ENCODE measurements around the gene EPB41. TPM values are rescaled to one million over a fixed set of nuclear protein-coding genes. Genes with fewer than 3 reads are reported as not detected.

The EPB41 gene
- total and polyA plus RNA-seq, 9 of the 15 experiments (the other 6 are each of a cell fraction or from before 2014, with no cell fraction given), result 3.7 to 213 (median 141) TPM

DNA sequence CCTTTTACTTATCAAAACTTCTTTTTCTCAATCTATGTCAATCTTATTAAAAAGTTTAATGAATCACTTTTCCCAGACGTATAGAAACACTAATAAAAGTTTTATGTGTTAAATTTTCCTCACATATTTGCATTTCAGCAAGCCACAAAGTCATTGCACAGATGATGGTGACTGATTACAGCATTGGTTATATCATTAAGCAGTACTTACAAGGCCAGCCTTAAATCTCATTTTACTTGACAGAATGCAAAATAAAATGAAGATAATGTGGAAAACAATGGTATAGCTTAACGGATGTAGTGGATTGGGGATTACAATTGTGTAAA lies 169.8 kb downstream of the EPB41 start:
- Histone ChIP-seq H3K9me3 (replicated peaks; ENCODE audit: control insufficient read depth, insufficient read depth, low read depth, low read length) (no peaks in the 10 kb centered on the region), H3K4me3 (no peak overlapping the region), H3K27me3 (ENCODE audit: control insufficient read depth in 2 of 2, insufficient read depth in 2 of 2, low read length in 2 of 2) (no peaks in the 10 kb centered on the region), H3K9ac (ENCODE audit: insufficient read depth in 1 of 2, low read depth in 2 of 2, low read length in 2 of 2) (no peak overlapping the region), H3K27ac (ENCODE audit: extremely low read depth, low read depth, low read length) (no peak overlapping the region), H2AFZ (ENCODE audit: low read depth, low read length) (no peak overlapping the region), H3K79me2 (ENCODE audit: control insufficient read depth, insufficient read depth, low read length) (no peaks in the 10 kb centered on the region), H4K20me1 (replicated peaks; ENCODE audit: control insufficient read depth, insufficient read depth, low read length) (no peaks in the 10 kb centered on the region), H3K36me3 (ENCODE audit: control insufficient read depth, insufficient read depth, low read length) (peaks cover 50% of the 10 kb centered on the region; the same call in 2 of the 3 replicates), H3K4me2 (ENCODE audit: insufficient read depth, low read length) (no peak overlapping the region), H3K4me1 (replicated peaks in 1 of 2; ENCODE audit: control insufficient read depth in 2 of 2, insufficient read depth in 2 of 2, low read length in 2 of 2) (peaks cover 0 to 14% of the 10 kb centered on the region in 2 experiments; a peak in 2 of 5 replicates), H3K9me1 (ENCODE audit: control insufficient read depth, insufficient read depth, low read length) (no peaks in the 10 kb centered on the region)
- DNase-seq (ENCODE audit: extremely low read depth in 1 of 4, low spot score in 3 of 4) (no peak), FAIRE-seq (peak; percentile 61), ATAC-seq (no peak; the same call in 2 of the 3 replicates)
- ChIA-PET CTCF (ENCODE audit: low intra/inter-chr PET ratio) (no interaction called here), POLR2A (interaction anchor here (0.6 to 1.2 kb wide), 4 partner anchors 83 to 558 kb away, joined by 3 read pairs; partner anchors contain the start of gene SRSF4)
- intact Hi-C loops (cut with micrococcal nuclease), result no loop called here
- in situ Hi-C loops (cut with MboI), result no loop called here
- WGBS (ENCODE audit: insufficient coverage, low coverage, missing lambda C conversion rate), result 34% methylated on average over 2 of the region's 2 CpGs
- TF ChIP-seq ZKSCAN1 (IDR thresholded peaks at IDR 0.05; ENCODE audit: low read depth, low read length) (no peak), HDAC8 (tag; IDR thresholded peaks at IDR 0.05) (no peak), NR1H2 (CRISPR knock-in tag; IDR thresholded peaks at IDR 0.05) (no peak), KDM1A (IDR thresholded peaks at IDR 0.05) (peak; percentile 6 to 9; a peak in 1 of 4 replicates), CAMTA2 (CRISPR knock-in tag; conservative IDR thresholded peaks at IDR 0.05) (no peak)
- TF ChIP-seq, protein P1, sequence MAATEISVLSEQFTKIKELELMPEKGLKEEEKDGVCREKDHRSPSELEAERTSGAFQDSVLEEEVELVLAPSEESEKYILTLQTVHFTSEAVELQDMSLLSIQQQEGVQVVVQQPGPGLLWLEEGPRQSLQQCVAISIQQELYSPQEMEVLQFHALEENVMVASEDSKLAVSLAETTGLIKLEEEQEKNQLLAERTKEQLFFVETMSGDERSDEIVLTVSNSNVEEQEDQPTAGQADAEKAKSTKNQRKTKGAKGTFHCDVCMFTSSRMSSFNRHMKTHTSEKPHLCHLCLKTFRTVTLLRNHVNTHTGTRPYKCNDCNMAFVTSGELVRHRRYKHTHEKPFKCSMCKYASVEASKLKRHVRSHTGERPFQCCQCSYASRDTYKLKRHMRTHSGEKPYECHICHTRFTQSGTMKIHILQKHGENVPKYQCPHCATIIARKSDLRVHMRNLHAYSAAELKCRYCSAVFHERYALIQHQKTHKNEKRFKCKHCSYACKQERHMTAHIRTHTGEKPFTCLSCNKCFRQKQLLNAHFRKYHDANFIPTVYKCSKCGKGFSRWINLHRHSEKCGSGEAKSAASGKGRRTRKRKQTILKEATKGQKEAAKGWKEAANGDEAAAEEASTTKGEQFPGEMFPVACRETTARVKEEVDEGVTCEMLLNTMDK (IDR thresholded peaks at IDR 0.05; ENCODE audit: borderline replicate concordance, insufficient read depth, low read depth, low read length, poor library complexity, severe bottlenecking), result no peak
- no TSS peak for BruUV-seq (replicated peaks)
